HG03520 (cell line): ENCODE data around the gene NRP1.

Source experiments
- ATAC-seq: cut with Tn5 transposase; IDR thresholded peaks from one replicate; pipeline ENCODE4 v1.9.1; 2021; ENCODE audit warnings: mild to moderate bottlenecking, moderate library complexity; ENCODE audit not compliant: unreplicated experiment

Gene NRP1

DNA sequence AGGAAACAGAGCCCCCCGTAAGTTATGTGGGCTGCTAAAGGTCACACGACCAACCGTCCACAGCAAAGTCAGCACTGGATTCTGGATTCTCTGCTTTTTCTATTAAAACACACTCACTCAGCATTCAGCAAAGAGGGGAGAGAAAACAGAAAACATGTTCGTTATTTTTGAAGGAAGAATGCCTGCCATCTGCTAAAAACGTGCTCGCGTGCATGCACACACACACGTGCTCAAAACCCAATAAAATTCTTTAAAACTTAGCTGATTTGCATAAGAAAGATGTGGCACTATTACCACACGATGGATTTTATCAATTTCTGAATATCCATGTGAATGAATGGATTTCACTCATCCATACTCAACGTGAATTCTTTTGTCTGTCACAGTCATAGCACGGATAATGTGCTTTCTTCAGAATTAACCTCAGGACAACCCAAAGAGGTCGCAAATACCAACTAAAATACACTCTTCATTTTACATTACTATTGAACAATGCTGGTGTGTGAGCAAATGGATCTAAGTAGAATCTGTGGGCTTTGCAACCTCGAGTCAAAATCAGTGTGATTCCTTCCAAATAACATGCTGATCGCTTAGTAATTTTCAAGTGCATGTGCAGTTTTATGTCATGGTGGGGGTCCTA is 40.8 kb downstream of the NRP1 start:
- no peak for ATAC-seq

- no peak for ATAC-seq
Observed at GRCh38 chr10:33293076-33293475, 41.4 kb downstream of the NRP1 start.

- no peak for ATAC-seq
Observed at GRCh38 chr10:33291053-33291592, 43.3 kb downstream of the NRP1 start.

- no peak for ATAC-seq
Observed at GRCh38 chr10:33290321-33291052, 44.0 kb downstream of the NRP1 start.

DNA sequence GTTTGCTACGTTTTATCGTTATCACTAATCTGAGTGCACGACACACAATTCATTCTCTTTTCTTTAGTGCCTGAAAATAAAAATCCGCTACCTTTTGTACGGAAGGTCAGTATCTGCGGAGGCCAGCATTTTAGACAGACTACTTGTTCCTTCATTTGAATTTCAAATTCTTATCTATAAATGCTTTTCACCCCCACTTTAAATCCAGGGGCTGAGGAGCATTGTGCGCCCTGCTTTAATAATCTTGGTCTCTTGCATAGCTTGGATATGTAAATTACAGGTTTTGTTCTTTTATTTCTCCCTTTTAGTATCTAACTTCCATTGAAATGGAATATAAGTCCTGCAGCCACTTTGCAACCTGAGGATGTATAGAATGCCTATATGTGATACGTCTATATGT is 44.7 kb downstream of the NRP1 start:
- ATAC-seq = no peak

DNA sequence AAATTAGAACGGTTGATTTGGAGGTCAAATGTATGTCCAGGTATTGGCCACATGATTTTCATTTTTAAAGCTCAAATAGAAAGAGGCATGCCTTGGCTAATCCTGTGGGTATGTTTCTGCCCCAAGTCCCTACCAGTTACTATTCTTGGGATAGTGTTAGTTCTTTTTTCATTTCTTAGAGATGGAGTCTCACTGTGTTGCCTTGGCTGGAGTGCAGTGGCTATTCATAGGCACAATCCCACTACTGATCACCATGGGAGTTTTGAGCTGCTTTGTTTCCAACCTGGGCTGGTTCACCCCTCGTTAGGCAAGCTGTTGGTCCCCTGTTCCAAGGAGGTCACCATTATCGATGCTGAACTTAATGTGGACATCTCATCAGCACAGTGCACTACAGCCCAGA is 46.3 kb downstream of the NRP1 start:
- ATAC-seq = no peak

GRCh38 chr10:33287112-33287511 is 47.4 kb downstream of the NRP1 start:
- ATAC-seq = no peak

DNA sequence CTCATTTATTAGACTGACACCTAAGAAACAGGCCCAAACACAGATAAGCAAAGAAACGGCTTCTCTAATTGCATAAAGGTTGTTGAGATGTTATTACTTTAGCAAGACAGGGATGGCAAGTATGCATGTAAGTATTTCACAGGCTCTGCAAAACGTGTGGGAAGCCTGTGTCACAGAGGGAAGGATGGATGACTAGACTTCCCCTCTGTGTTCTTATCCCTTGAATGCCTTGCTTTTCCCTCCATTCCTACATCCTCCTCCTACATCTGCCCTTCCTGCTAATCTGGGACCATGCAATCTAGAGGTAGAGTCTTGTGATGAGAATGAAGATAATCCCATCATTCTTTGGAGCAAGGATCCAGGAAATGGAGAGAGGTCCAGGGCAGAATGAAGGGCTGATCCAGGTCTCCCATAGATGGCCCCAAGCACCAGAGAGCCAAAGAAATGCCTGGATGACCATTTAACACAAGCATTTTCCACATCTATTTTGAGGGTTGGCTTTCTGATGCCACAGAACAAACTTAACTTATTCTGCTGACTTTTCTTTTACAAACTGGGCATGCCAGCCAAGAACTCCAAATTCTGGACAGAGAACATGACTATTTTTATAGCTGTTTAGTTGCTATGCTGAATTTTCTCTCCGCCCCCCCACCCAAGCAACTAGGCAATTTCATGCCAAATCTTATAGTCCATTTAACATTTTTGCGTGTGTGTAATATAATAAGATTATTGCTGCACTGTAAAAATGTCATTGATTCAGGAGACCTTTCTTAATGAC is 48.1 kb downstream of the NRP1 start:
- no peak for ATAC-seq

DNA sequence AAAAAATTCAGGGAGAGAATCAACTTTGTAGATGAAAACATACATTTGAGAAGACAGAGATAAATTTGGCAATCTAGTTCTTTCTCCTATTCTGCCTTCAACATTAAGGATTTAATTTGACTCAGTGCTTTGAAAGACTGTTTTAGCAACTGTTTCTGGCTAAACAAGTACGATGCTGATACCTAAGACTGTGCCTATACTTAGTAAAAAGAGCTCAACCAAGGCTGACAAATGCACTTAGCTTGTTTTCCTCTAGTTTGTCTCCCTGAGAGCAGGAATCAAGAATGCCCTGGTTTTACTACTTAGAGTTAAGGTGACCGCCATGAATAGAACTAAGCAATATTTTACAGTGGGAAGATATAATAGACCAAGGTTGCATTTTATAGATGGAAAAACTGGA is 49.5 kb downstream of the NRP1 start:
- no peak for ATAC-seq

DNA sequence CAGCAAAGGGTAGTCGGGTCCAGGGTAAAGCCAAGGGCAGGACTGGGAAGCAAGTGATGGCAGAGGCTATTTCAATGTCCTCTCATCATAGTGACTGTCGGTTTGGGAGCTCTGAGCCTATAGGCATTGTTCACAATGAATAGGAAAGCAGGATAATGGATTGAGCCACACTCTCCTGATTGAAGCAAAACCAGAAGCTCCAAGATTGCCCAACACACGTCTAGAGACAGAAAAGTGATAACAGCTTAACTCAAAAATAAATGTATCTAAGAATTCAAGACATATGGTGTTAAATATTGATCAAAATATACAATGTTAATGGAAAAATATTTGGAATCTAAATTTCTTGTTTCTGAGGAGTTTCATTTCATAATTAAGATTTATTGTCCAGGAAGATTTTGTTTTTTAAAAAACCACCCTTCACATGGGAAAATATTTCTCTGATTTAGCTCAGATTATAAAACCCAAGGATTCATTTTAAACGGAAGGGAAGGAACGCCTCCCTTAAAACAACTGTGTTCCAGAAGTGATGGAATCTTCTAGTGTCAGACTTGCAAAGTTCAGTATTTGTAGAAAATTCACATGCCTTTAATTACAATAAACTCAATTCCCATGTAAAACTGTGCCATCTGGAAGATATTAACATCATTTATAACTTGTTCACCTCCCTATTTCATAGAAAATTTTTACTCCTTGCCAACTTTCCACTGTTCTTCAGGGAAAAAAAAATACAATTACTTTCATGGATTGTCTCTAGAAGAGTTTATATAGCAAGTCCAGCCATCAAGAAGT is 54.5 kb downstream of the NRP1 start:
- no peak for ATAC-seq

DNA sequence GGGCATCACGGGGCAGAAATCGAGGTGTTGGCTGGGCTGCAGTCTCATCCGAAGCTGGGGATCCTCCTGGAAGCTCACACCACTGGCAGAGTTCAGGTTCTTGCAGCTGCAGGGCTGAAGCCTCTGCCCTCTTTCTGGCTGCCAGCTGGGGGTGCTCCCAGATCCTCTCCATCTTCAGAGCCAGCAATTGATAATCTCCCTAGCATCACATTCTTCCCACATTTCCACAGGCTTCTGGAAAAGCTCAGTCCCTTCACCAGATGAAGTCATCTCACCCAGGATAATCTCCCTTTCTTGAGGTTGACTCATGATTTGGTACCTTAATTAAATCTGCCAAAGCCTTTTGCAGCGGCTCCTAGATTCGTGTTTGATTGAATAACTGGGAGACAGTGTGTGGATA is 55.2 kb downstream of the NRP1 start:
- ATAC-seq = no peak

- no peak for ATAC-seq
Observed at GRCh38 chr10:33278198-33278597, 56.3 kb downstream of the NRP1 start.

GRCh38 chr10:33277135-33277536 is 57.3 kb downstream of the NRP1 start:
- no peak for ATAC-seq

- no peak for ATAC-seq
Observed at GRCh38 chr10:33276282-33276923, 58.1 kb downstream of the NRP1 start.

DNA sequence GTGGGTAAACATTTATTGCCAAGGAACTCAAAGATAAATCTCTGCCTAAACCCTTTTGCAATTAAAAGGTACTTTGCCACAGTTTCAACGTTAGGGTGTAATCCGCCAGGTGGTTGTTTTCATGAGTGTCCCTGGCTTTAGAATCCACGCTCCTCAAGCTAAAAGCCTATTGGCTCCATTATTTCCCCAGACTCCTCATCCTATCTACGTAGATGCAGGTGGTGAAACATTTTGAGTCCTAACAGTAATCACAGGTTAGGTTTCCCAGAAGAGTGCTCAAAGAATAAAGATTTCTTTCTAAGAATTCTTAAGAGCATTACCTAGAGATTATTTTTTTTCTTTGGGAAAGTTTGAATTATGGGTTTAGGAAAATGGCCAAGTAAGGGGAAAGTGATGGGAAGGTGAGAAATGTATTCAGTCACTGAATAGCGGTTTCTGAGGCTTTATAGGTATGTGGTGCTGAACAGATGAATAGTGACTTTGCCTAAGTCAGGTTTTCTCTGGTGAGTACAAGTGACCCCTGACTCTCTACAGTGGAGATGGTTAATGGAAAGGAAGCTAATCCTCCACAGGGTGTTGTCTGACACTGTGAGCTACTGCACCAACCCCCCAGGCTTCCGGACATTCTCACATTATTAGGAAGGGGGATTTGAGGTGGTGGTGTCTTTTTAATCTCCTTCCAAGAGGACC is 60.2 kb downstream of the NRP1 start:
- ATAC-seq = no peak

DNA sequence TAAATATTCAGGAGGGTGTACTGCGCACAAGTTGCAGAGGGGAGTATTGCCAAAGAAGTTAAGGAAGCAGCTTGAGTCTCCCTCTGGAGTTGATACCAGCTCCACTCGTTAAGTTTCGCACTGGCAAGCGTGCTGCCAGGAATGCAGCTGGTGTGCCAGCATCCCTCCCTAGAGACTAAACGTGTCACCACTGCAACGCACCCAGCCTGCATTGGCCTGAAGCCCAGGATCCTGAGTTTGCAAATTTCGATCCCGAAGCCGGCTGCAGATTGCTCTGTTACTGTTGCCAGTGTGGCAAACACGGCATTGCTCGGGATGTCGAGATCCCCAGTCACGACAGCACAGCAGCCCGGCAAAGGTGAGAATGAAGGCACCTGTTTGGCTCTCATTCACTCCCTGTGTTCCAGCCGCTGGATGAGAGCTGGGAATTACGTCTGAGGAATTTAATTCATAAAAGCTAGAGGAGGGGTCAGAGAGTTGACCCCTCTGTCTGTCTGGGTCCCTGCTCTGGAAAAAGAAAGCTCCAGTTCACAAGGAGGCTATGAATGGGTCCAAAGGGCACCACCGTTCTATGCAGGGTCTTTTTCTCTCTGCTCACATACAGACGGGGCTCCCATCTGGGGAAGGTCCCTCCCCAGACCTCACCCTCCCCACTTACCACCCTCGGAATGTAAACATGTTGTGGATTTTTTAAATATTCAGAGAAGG is 61.0 kb downstream of the NRP1 start:
- no peak for ATAC-seq

DNA sequence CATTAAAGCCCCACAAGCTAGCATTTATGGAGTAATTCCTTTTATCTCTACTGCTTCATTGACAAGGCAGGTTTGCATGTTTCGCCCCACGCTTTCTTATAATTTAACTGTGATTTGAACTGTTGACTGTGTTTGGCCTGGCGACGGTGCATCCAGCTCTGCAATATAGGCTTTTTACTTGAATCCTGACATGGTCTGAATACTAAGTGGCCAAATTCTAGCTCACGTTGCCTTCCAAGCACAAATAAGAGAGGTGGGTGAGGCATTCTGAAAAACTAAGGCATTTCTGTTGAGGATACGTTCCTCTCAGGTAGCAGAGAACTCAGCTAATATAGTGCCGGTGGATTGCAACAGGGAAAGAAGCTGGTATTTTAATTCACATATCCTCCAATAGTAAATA is 61.8 kb downstream of the NRP1 start:
- ATAC-seq = no peak

DNA sequence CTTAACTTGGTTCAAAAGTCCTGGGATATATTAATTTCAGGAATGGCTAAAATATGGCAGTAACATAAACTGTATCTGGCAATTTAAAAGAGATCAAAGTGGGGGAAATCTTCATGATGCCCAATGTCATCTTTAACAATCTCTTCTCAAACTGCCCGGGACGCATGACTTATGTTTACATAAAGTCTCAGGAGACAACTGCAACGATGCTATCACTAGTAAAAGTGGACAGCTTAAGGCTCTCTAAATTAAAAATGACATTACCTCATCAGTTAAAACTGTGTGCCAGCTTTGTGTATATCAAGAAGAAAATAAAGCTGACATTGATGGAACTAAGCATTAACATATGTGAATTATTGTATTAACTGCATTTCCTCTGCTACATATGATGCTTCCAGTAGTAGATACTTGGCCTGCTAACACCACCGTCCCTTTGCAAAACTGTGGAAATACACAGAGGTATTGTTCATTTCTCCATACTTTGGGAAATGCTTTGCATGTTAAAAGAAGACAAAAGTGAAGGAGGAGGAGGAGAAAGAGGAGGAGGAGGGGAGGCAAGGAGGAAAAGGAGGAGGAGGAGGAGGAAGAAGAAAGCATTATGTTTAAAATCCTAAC is 62.4 kb downstream of the NRP1 start:
- no peak for ATAC-seq

- ATAC-seq = no peak
Observed at GRCh38 chr10:33270971-33271370, 63.5 kb downstream of the NRP1 start.
